RCC 7860 (cell line): ENCODE measurements around the gene RAB40B.

Experiments
- DNase-seq: peaks from one replicate; pipeline ENCODE4 v3.0.0-alpha.2; 2015; ENCODE audit warnings: low spot score
- FAIRE-seq: peaks from 2 replicates; lab custom pipeline; 2012; peaks lifted over from hg19 to GRCh38; lab: Jason Lieb, UNC

RAB40B gene

GRCh38 chr17:82623707-82624106 is 74.8 kb downstream of the RAB40B start:
- DNase-seq: no peak

GRCh38 chr17:82619641-82620040 is 78.9 kb downstream of the RAB40B start:
- FAIRE-seq (no peak), DNase-seq (no peak)

More at GRCh38 chr17:82623707-82624106, 74.8 kb downstream of the RAB40B start:
- FAIRE-seq: no peak

DNA sequence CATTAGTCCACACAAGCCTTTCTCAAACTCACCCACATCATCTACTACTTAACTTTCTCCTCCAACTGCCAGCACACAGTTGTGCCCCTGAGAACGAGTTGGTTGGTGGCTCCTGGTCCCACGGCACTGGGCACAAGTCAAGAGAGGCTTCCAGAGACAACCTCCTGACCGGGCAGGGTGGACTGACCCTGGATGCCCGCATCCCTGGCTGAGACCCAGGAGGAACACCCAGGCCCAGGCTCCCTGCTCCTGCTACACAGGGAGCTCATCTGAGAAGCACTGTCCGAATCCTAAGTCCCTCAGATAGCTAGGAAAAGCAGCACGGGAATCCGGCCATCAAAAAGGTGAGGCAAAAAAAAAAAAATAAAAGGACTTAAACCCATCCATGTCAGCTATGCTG is 79.3 kb downstream of the RAB40B start:
- no peak for FAIRE-seq
- no peak for DNase-seq

DNA sequence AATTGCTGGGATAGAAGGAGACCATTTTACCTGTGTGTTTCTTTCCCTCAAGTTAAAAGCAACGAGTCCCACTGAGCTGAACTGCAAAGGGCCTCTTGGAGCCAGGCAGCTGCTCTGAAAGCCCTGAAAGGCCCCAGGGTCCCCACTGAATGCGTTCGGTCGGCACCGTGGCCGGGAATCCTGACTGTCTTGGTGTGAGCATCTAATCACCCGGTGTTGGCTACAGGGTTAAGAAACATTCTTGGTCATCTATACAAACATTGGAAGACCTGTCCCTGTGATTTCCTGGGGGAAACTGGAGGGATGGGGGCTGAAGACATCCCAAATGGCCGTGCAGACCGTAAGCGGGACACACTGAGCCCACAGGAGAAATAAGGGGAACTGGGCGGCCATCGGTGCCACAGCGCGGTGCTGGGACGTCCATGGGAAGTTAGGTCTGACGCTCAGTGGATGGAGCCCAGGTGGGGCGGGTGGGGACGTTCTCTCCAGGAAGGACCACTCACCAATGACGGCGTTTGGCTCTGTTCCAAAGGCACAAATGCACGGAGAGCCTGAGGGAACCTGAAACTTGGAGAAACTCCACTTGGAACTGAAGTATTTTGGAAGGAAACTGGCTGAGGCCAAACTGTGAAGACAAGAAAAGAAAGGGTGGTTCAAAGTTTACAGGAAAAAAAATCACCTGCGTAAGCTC is 82.3 kb downstream of the RAB40B start:
- FAIRE-seq: no peak
- DNase-seq: no peak

GRCh38 chr17:82615084-82616020 is 83.1 kb downstream of the RAB40B start:
- DNase-seq (no peak), FAIRE-seq (no peak)

GRCh38 chr17:82614095-82614631 is 84.3 kb downstream of the RAB40B start:
- no peak for FAIRE-seq

GRCh38 chr17:82613283-82614094 is 85.0 kb downstream of the RAB40B start:
- no peak for FAIRE-seq
- no peak for DNase-seq

More at GRCh38 chr17:82614095-82614631, 84.3 kb downstream of the RAB40B start:
- no peak for DNase-seq

DNA sequence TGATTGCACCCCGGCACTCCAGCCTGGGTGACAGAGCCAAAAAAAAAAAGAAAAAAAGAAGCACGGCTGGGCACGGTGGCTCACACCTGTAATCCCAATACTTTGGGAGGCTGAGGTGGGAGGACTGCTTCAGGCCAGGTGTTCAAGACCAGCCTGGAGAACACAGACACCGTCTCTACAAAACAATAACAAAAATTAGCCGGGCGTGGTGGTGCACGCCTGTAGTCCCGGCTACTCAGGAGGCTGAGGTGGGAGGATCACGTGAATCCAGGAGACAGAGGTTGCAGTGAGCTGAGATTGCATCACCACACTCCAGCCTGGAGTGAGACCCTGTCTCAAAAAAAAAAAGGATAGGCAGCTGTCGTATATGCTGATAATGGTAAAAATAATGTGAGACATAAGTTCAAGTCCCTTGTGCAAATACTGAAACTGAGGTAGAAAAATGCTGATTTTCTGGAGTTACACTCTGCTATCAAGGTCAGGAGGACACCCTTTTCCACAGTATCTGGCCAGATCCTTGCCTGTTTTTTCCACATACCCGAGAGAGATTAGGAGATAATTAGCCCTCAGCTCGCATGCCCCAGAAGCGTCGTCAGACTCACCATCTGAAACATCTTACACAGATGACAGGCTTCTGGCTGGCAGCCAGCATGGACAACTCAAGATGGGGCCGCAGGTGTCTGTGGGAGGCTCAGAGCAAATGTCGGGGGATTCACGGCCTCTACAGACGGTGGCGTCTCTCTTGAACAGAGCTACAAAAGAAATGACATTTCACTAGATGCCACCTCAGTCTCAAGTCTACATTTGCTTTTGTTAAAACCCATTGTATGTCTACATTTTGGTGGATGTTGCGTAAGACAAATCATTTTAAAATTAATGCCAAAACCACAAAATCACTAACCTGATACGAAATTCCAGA is 87.1 kb downstream of the RAB40B start:
- FAIRE-seq (no peak), DNase-seq (no peak)

DNA sequence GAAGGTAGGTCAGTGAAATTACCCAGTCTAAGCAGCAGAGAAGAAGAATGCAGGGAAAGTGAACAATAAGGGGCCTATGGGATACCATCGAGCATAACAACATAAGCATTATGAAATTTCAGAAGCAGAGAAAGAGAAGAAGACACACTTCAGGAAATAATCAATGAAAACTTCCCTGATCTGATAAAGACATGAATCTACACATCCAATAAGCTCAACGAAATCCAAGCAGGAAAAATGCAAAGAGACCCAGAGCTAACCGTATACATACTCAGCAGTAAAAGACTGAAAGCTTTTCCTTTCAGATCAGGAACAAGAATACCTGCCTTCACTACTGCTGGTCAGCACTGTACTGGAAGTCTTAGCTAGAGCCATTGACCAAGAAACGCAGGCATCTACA is 88.8 kb downstream of the RAB40B start:
- FAIRE-seq (no peak), DNase-seq (no peak)

DNA sequence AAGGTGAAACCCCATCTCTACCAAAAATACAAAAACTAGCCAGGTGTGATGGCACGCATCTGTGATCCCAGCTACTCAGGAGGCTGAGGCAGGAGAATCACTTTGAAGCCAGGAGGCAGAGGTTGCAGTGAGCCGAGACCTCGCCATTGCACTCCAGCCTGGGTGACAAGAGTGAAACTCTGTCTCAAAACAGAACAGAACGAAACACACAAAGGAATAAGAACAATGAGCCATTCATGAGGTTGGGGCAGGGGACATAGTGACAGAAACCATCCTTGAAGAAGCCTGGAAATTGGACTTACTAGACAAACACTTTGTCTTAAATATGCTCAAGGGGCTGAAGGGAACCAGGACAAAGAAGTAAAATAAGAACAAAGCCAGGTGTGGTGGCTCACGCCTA is 89.7 kb downstream of the RAB40B start:
- FAIRE-seq (no peak), DNase-seq (no peak)

GRCh38 chr17:82605939-82606600 is 92.4 kb downstream of the RAB40B start:
- no peak for DNase-seq
- FAIRE-seq: no peak
